ENCODE results near the gene RNF11.
A peak's percentile ranks its signal among the peaks of the same experiment; 100 is the strongest.

The RNF11 gene

GRCh38 chr1:51296383-51297357 lies 60.6 kb downstream of the RNF11 start:
- peaks cover 6% of the 10 kb centered on the region for H3K4me1 ChIP-seq (ENCODE audit: control insufficient read depth, insufficient read depth, low read length)
- peak overlapping the region; percentile 29 to 30 for H3K9ac ChIP-seq (ENCODE audit: low read length in 2 of 2)
- no peaks in the 10 kb centered on the region for H3K9me3 ChIP-seq (ENCODE audit: control insufficient read depth in 2 of 2, low read length in 2 of 2)
- H3K27me3 ChIP-seq (ENCODE audit: control insufficient read depth in 1 of 2, insufficient read depth in 2 of 2, low read length in 2 of 2): peaks cover 0 to 2% of the 10 kb centered on the region in 2 donors
- H3K36me3 ChIP-seq (ENCODE audit: control insufficient read depth in 2 of 2, insufficient read depth in 2 of 2, low read length in 2 of 2): no peaks in the 10 kb centered on the region
- peak overlapping the region; percentile 43 to 76 for H3K4me3 ChIP-seq (ENCODE audit: low read length in 2 of 2)
- no peak overlapping the region for H3K27ac ChIP-seq (ENCODE audit: low read length)

GRCh38 chr1:51297401-51298321 lies 61.6 kb downstream of the RNF11 start:
- H3K27ac ChIP-seq (ENCODE audit: low read length): no peak overlapping the region

GRCh38 chr1:51298322-51298705 lies 62.2 kb downstream of the RNF11 start:
- Histone ChIP-seq H3K27ac (ENCODE audit: low read length) (no peak overlapping the region), H3K36me3 (ENCODE audit: control insufficient read depth in 2 of 2, insufficient read depth in 2 of 2, low read length in 2 of 2) (no peaks in the 10 kb centered on the region), H3K9me3 (ENCODE audit: control insufficient read depth in 2 of 2, low read length in 2 of 2) (no peaks in the 10 kb centered on the region), H3K4me1 (ENCODE audit: control insufficient read depth, insufficient read depth, low read length) (peaks cover 6% of the 10 kb centered on the region), H3K9ac (ENCODE audit: low read length in 2 of 2) (no peak overlapping the region), H3K27me3 (ENCODE audit: control insufficient read depth in 1 of 2, insufficient read depth in 2 of 2, low read length in 2 of 2) (peaks cover 2% of the 10 kb centered on the region in 2 donors), H3K4me3 (ENCODE audit: low read length in 2 of 2) (no peak overlapping the region)

More at GRCh38 chr1:51297401-51298321, 61.6 kb downstream of the RNF11 start:
- Histone ChIP-seq H3K4me1 (ENCODE audit: control insufficient read depth, insufficient read depth, low read length) (peaks cover 6% of the 10 kb centered on the region), H3K4me3 (ENCODE audit: low read length in 2 of 2) (peak overlapping the region; percentile 43 to 76), H3K9me3 (ENCODE audit: control insufficient read depth in 2 of 2, low read length in 2 of 2) (no peaks in the 10 kb centered on the region), H3K36me3 (ENCODE audit: control insufficient read depth in 2 of 2, insufficient read depth in 2 of 2, low read length in 2 of 2) (no peaks in the 10 kb centered on the region), H3K9ac (ENCODE audit: low read length in 2 of 2) (no peak overlapping the region), H3K27me3 (ENCODE audit: control insufficient read depth in 1 of 2, insufficient read depth in 2 of 2, low read length in 2 of 2) (peaks cover 1 to 2% of the 10 kb centered on the region in 2 donors)

- H3K4me1 ChIP-seq (ENCODE audit: control insufficient read depth, insufficient read depth, low read length): peaks cover 6% of the 10 kb centered on the region
- H3K9me3 ChIP-seq (ENCODE audit: control insufficient read depth in 2 of 2, low read length in 2 of 2): no peaks in the 10 kb centered on the region
- no peak overlapping the region for H3K9ac ChIP-seq (ENCODE audit: low read length in 2 of 2)
- no peak overlapping the region for H3K4me3 ChIP-seq (ENCODE audit: low read length in 2 of 2)
- H3K27ac ChIP-seq (ENCODE audit: low read length): no peak overlapping the region
- no peaks in the 10 kb centered on the region for H3K36me3 ChIP-seq (ENCODE audit: control insufficient read depth in 2 of 2, insufficient read depth in 2 of 2, low read length in 2 of 2)
- peaks cover 2% of the 10 kb centered on the region in 2 donors for H3K27me3 ChIP-seq (ENCODE audit: control insufficient read depth in 1 of 2, insufficient read depth in 2 of 2, low read length in 2 of 2)
Observed at GRCh38 chr1:51299185-51299885, 63.3 kb downstream of the RNF11 start.

- H3K4me3 ChIP-seq (ENCODE audit: low read length in 2 of 2): no peak overlapping the region
Observed at GRCh38 chr1:51299981-51300670, 64.1 kb downstream of the RNF11 start.

GRCh38 chr1:51301152-51301843 lies 65.2 kb downstream of the RNF11 start:
- Histone ChIP-seq H3K27me3 (ENCODE audit: control insufficient read depth in 1 of 2, insufficient read depth in 2 of 2, low read length in 2 of 2) (peaks cover 2% of the 10 kb centered on the region in 2 donors), H3K9me3 (ENCODE audit: control insufficient read depth in 2 of 2, low read length in 2 of 2) (no peaks in the 10 kb centered on the region), H3K36me3 (ENCODE audit: control insufficient read depth in 2 of 2, insufficient read depth in 2 of 2, low read length in 2 of 2) (no peaks in the 10 kb centered on the region), H3K27ac (ENCODE audit: low read length) (no peak overlapping the region), H3K9ac (ENCODE audit: low read length in 2 of 2) (no peak overlapping the region), H3K4me3 (ENCODE audit: low read length in 2 of 2) (no peak overlapping the region), H3K4me1 (ENCODE audit: control insufficient read depth, insufficient read depth, low read length) (peaks cover 6% of the 10 kb centered on the region)

More at GRCh38 chr1:51299981-51300670, 64.1 kb downstream of the RNF11 start:
- Histone ChIP-seq H3K27me3 (ENCODE audit: control insufficient read depth in 1 of 2, insufficient read depth in 2 of 2, low read length in 2 of 2) (peaks cover 2% of the 10 kb centered on the region in 2 donors), H3K4me1 (ENCODE audit: control insufficient read depth, insufficient read depth, low read length) (peaks cover 6% of the 10 kb centered on the region), H3K9ac (ENCODE audit: low read length in 2 of 2) (no peak overlapping the region), H3K9me3 (ENCODE audit: control insufficient read depth in 2 of 2, low read length in 2 of 2) (no peaks in the 10 kb centered on the region), H3K36me3 (ENCODE audit: control insufficient read depth in 2 of 2, insufficient read depth in 2 of 2, low read length in 2 of 2) (no peaks in the 10 kb centered on the region), H3K27ac (ENCODE audit: low read length) (no peak overlapping the region)

- Histone ChIP-seq H3K9me3 (ENCODE audit: control insufficient read depth in 2 of 2, low read length in 2 of 2) (no peaks in the 10 kb centered on the region), H3K4me1 (ENCODE audit: control insufficient read depth, insufficient read depth, low read length) (peaks cover 2% of the 10 kb centered on the region), H3K36me3 (ENCODE audit: control insufficient read depth in 2 of 2, insufficient read depth in 2 of 2, low read length in 2 of 2) (no peaks in the 10 kb centered on the region), H3K27ac (ENCODE audit: low read length) (no peak overlapping the region), H3K27me3 (ENCODE audit: control insufficient read depth in 1 of 2, insufficient read depth in 2 of 2, low read length in 2 of 2) (peaks cover 2% of the 10 kb centered on the region in 2 donors), H3K4me3 (ENCODE audit: low read length in 2 of 2) (no peak overlapping the region), H3K9ac (ENCODE audit: low read length in 2 of 2) (no peak overlapping the region)
Observed at GRCh38 chr1:51301844-51302162, 65.7 kb downstream of the RNF11 start.

GRCh38 chr1:51302270-51302669 lies 66.2 kb downstream of the RNF11 start:
- no peak overlapping the region for H3K27ac ChIP-seq (ENCODE audit: low read length)
- H3K27me3 ChIP-seq (ENCODE audit: control insufficient read depth in 1 of 2, insufficient read depth in 2 of 2, low read length in 2 of 2): peaks cover 2% of the 10 kb centered on the region in 2 donors
- no peaks in the 10 kb centered on the region for H3K9me3 ChIP-seq (ENCODE audit: control insufficient read depth in 2 of 2, low read length in 2 of 2)
- no peak overlapping the region for H3K9ac ChIP-seq (ENCODE audit: low read length in 2 of 2)
- no peaks in the 10 kb centered on the region for H3K36me3 ChIP-seq (ENCODE audit: control insufficient read depth in 2 of 2, insufficient read depth in 2 of 2, low read length in 2 of 2)
- H3K4me1 ChIP-seq (ENCODE audit: control insufficient read depth, insufficient read depth, low read length): no peaks in the 10 kb centered on the region
- no peak overlapping the region for H3K4me3 ChIP-seq (ENCODE audit: low read length in 2 of 2)

GRCh38 chr1:51302746-51303145 lies 66.7 kb downstream of the RNF11 start:
- H3K27me3 ChIP-seq (ENCODE audit: control insufficient read depth in 1 of 2, insufficient read depth in 2 of 2, low read length in 2 of 2): peaks cover 2% of the 10 kb centered on the region in 2 donors
- no peaks in the 10 kb centered on the region for H3K9me3 ChIP-seq (ENCODE audit: control insufficient read depth in 2 of 2, low read length in 2 of 2)
- H3K4me3 ChIP-seq (ENCODE audit: low read length in 2 of 2): no peak overlapping the region
- no peak overlapping the region for H3K9ac ChIP-seq (ENCODE audit: low read length in 2 of 2)
- H3K36me3 ChIP-seq (ENCODE audit: control insufficient read depth in 2 of 2, insufficient read depth in 2 of 2, low read length in 2 of 2): no peaks in the 10 kb centered on the region
- H3K27ac ChIP-seq (ENCODE audit: low read length): no peak overlapping the region
- H3K4me1 ChIP-seq (ENCODE audit: control insufficient read depth, insufficient read depth, low read length): no peaks in the 10 kb centered on the region

Measured in stomach smooth muscle (tissue), 2 donors.